Measurements from ENCODE around the gene REV3L. TPM values are rescaled to one million over a fixed set of nuclear protein-coding genes. Genes with fewer than 3 reads are reported as not detected.

REV3L gene
- total RNA-seq, 1 donor: 19.9 TPM

GRCh38 chr6:111464184-111464583, 18.8 kb downstream of the REV3L start:
- no peaks in the 10 kb centered on the region for H3K27me3 ChIP-seq (ENCODE audit: insufficient read depth, low read length)
- no peak overlapping the region for H3K4me3 ChIP-seq (ENCODE audit: low read length)
- H3K9me3 ChIP-seq (ENCODE audit: low read depth, low read length): no peaks in the 10 kb centered on the region
- peaks cover 4% of the 10 kb centered on the region for H3K4me1 ChIP-seq (ENCODE audit: insufficient read depth, low read length)

DNA sequence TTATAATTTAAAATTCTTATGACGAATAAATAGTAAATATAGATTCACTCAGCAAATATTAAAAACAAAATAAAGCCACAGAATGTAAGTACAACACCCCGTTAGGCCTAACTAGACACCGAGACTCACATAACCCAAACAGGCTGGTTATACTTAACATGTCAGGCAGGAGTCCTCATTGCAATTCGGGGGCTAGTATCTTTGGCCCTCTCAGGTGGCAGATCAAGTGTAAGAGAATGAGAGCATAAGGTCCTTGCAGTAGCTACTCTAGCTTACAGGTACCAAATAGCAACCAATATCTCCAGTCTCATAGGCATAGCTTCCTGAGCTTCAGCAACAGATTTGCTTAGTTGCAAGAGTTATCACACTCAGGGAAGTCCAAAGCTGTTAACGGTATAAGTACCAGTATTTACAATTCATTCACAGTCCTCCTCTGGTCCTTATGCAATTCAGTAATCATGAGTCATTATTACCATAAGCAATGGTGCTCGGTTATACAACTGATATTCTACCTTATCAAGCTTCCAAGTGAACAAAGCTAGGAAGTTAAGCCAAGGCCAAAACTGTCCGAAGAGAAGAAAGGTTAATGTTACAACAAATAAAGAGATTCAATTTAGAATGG, 20.1 kb downstream of the REV3L start:
- Histone ChIP-seq H3K4me3 (ENCODE audit: low read length) (no peak overlapping the region), H3K9me3 (ENCODE audit: low read depth, low read length) (peaks cover 10% of the 10 kb centered on the region), H3K4me1 (ENCODE audit: insufficient read depth, low read length) (peaks cover 4% of the 10 kb centered on the region), H3K27me3 (ENCODE audit: insufficient read depth, low read length) (no peaks in the 10 kb centered on the region)

GRCh38 chr6:111461860-111462259, 21.2 kb downstream of the REV3L start:
- H3K9me3 ChIP-seq (ENCODE audit: low read depth, low read length): peaks cover 10% of the 10 kb centered on the region
- peaks cover 4% of the 10 kb centered on the region for H3K4me1 ChIP-seq (ENCODE audit: insufficient read depth, low read length)
- no peaks in the 10 kb centered on the region for H3K27me3 ChIP-seq (ENCODE audit: insufficient read depth, low read length)
- H3K4me3 ChIP-seq (ENCODE audit: low read length): no peak overlapping the region

- Histone ChIP-seq H3K27me3 (ENCODE audit: insufficient read depth, low read length) (no peaks in the 10 kb centered on the region), H3K4me1 (ENCODE audit: insufficient read depth, low read length) (peaks cover 4% of the 10 kb centered on the region), H3K9me3 (ENCODE audit: low read depth, low read length) (peaks cover 10% of the 10 kb centered on the region), H3K4me3 (ENCODE audit: low read length) (no peak overlapping the region)
These were observed 24.3 kb downstream of the REV3L start for GRCh38 chr6:111458670-111459232.

- H3K9me3 ChIP-seq (ENCODE audit: low read depth, low read length): peaks cover 10% of the 10 kb centered on the region
- H3K4me1 ChIP-seq (ENCODE audit: insufficient read depth, low read length): no peaks in the 10 kb centered on the region
- no peak overlapping the region for H3K4me3 ChIP-seq (ENCODE audit: low read length)
- H3K27me3 ChIP-seq (ENCODE audit: insufficient read depth, low read length): no peaks in the 10 kb centered on the region
These were observed 26.8 kb downstream of the REV3L start for GRCh38 chr6:111456208-111456607.

DNA sequence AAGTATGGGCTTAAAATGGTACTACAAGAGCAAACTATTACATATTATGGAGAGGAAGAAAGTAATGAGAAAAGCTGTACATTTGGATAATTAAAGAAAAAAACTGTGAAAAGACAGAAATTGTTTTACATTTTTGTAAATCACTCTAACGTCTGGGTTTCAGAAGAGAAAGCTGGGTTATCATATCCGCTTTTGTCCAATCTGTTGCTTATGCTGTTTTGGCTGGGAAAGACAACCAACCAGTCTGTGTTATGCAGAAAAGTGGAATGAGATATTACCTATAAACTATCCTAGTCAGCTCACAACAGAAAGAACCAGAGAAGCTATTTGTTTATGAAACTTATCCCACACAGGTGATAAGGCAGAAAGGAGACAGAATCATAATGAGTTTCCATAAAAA, 32.4 kb downstream of the REV3L start:
- H3K4me3 ChIP-seq (ENCODE audit: low read length): no peak overlapping the region
- H3K27me3 ChIP-seq (ENCODE audit: insufficient read depth, low read length): no peaks in the 10 kb centered on the region
- H3K4me1 ChIP-seq (ENCODE audit: insufficient read depth, low read length): peaks cover 4% of the 10 kb centered on the region
- no peaks in the 10 kb centered on the region for H3K9me3 ChIP-seq (ENCODE audit: low read depth, low read length)

DNA sequence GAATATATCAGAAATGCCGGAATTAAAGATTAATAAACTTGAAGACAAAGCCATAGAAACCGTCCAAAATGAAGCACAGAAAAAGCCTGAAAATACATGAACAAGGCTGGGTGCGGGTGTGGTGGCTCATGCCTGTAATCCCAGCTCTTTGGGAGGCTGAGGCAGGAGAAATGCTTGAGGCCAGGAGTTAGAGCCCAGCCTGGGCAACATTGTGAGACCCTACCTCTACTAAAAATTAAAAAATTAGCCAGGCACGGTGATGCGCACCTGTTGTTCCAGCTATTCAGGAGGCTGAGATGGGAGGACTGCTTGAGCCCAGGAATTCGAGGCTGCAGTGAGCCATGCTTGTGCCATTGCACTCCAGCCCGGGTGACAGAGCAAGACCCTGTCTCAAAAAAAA, 32.9 kb downstream of the REV3L start:
- Histone ChIP-seq H3K4me1 (ENCODE audit: insufficient read depth, low read length) (peaks cover 5% of the 10 kb centered on the region), H3K27me3 (ENCODE audit: insufficient read depth, low read length) (no peaks in the 10 kb centered on the region), H3K9me3 (ENCODE audit: low read depth, low read length) (no peaks in the 10 kb centered on the region), H3K4me3 (ENCODE audit: low read length) (no peak overlapping the region)

DNA sequence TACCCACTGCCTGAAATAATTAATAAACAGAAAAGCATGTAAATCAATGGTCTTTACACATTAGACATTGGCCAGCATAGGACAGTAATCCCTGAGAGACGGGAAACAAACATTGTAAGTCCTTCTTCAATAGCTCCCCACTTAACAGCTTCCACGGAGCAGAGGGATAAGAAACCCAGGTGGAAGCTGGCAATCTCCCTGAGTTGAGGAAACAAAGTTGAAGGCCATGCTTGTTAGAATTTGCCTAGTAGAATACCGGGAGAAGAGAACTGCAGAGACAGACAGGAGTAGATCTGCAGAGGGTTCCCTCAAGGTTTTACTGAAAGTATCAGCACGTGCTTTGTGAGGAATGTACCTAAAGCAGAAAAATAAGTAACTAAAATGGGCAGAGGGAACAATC, 33.9 kb downstream of the REV3L start:
- H3K4me3 ChIP-seq (ENCODE audit: low read length): no peak overlapping the region
- peaks cover 5% of the 10 kb centered on the region for H3K4me1 ChIP-seq (ENCODE audit: insufficient read depth, low read length)
- no peaks in the 10 kb centered on the region for H3K9me3 ChIP-seq (ENCODE audit: low read depth, low read length)
- H3K27me3 ChIP-seq (ENCODE audit: insufficient read depth, low read length): no peaks in the 10 kb centered on the region

DNA sequence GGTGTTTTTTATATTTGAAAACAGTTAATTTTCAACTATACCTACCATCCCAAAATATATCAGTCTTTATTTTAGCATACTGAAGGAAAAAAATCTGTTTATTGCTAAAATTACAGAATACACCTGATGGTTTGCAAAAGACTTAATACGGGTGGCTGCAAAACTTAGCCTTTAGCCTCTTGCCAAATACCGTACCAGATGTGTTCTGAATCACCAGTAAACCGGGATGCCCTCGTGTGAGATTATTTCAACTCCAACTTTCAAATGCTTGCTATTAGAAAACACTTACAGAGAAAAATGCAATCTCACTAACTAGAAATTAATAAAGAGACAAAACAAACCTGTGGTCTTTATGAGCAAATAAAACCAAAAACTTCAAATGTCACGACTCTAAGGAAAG, 36.0 kb downstream of the REV3L start:
- Histone ChIP-seq H3K4me1 (ENCODE audit: insufficient read depth, low read length) (peaks cover 6% of the 10 kb centered on the region), H3K4me3 (ENCODE audit: low read length) (no peak overlapping the region), H3K27me3 (ENCODE audit: insufficient read depth, low read length) (no peaks in the 10 kb centered on the region), H3K9me3 (ENCODE audit: low read depth, low read length) (no peaks in the 10 kb centered on the region)

GRCh38 chr6:111445861-111446267, 37.2 kb downstream of the REV3L start:
- Histone ChIP-seq H3K4me1 (ENCODE audit: insufficient read depth, low read length) (peaks cover 11% of the 10 kb centered on the region), H3K4me3 (ENCODE audit: low read length) (no peak overlapping the region), H3K9me3 (ENCODE audit: low read depth, low read length) (no peaks in the 10 kb centered on the region), H3K27me3 (ENCODE audit: insufficient read depth, low read length) (no peaks in the 10 kb centered on the region)

DNA sequence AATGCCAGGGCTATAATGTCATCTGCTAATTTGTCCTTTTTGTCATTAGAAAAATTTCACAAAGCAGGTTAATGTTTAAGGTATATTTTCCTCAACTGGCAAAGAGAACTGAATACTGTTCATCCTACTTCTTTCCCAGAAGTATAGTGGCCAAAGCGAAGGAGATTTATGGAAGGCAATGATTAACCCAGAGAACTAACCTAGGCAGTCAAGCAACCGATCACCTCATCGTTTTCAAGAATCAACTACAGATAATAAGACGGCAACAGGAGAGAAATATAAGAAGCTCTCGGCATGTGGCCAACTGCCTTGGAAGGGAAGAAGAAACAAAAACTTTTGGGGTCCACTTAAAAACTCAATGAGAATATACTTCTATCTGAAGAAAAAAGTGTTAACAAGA, 38.2 kb downstream of the REV3L start:
- no peaks in the 10 kb centered on the region for H3K27me3 ChIP-seq (ENCODE audit: insufficient read depth, low read length)
- H3K9me3 ChIP-seq (ENCODE audit: low read depth, low read length): no peaks in the 10 kb centered on the region
- H3K4me1 ChIP-seq (ENCODE audit: insufficient read depth, low read length): peaks cover 11% of the 10 kb centered on the region
- H3K4me3 ChIP-seq (ENCODE audit: low read length): no peak overlapping the region

DNA sequence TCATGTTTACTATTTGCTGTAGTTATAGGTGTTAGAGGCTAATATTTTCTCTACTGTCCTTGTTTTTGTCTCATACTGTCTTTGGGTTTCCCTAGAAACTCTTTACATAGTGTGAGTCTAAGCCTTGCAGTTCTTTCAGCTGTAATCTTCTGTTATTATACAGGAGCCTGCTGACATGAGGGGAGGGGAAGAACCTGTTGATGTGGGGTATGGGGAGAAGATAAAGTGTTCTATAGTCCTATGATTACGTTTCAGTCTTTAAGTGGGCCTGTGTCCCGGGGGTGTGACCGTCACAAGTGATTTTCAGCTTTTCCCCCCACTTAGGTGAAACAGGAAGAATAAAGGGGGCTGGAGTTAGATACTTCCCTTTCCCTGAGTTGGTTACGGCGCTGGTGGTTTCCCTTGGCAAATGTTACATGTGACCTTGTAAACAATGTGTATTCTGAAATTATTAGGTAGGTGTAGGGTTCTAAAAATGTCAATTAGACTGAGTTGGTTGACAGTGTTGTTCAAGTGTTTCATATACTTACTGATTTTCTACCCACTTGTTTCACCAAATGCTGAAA, 41.3 kb downstream of the REV3L start:
- Histone ChIP-seq H3K4me3 (ENCODE audit: low read length) (no peak overlapping the region), H3K9me3 (ENCODE audit: low read depth, low read length) (no peaks in the 10 kb centered on the region), H3K27me3 (ENCODE audit: insufficient read depth, low read length) (no peaks in the 10 kb centered on the region), H3K4me1 (ENCODE audit: insufficient read depth, low read length) (peaks cover 11% of the 10 kb centered on the region)

DNA sequence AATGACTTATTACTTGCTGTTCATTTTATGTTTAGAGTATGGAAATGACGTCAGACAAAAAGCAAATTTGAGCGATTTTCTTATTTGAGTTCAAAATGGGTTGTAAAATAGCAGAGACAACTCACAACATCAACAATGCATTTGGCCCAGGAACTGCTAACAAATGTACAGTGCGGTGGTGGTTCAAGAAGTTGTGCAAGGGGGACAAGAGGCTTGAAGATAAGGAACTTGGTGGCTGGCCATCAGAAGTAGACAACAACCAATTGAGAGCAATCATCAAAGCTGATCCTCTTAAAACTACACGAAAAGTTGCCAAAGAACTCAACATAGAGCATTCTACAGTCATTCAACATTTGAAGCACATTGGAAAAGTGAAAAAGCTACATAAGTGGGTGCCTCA, 43.8 kb downstream of the REV3L start:
- H3K9me3 ChIP-seq (ENCODE audit: low read depth, low read length): no peaks in the 10 kb centered on the region
- H3K4me3 ChIP-seq (ENCODE audit: low read length): no peak overlapping the region
- no peaks in the 10 kb centered on the region for H3K27me3 ChIP-seq (ENCODE audit: insufficient read depth, low read length)
- H3K4me1 ChIP-seq (ENCODE audit: insufficient read depth, low read length): peaks cover 6% of the 10 kb centered on the region

- Histone ChIP-seq H3K27me3 (ENCODE audit: insufficient read depth, low read length) (no peaks in the 10 kb centered on the region), H3K4me1 (ENCODE audit: insufficient read depth, low read length) (peaks cover 6% of the 10 kb centered on the region), H3K4me3 (ENCODE audit: low read length) (no peak overlapping the region), H3K9me3 (ENCODE audit: low read depth, low read length) (no peaks in the 10 kb centered on the region)
These were observed 45.4 kb downstream of the REV3L start for GRCh38 chr6:111437573-111437972.

DNA sequence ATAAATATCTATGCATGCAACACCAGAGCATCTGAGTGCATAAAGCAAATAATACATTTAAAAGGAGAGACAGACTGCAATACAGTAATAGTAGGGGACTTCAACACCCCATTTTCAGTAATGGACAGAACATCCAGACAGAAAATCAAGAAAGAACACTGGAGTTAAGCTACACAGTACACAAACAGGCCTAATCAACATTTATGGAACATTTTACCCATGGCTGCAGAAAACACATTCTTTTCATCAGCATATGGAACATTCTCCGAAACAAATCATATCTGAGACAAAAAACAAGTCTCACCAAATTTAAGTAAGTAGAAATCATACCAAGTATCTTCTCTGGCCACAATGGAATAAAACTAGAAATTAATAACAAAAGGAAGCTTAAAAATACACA, 50.5 kb downstream of the REV3L start:
- H3K4me1 ChIP-seq (ENCODE audit: insufficient read depth, low read length): peaks cover 6% of the 10 kb centered on the region
- H3K9me3 ChIP-seq (ENCODE audit: low read depth, low read length): peaks cover 12% of the 10 kb centered on the region
- H3K27me3 ChIP-seq (ENCODE audit: insufficient read depth, low read length): no peaks in the 10 kb centered on the region
- no peak overlapping the region for H3K4me3 ChIP-seq (ENCODE audit: low read length)

Data from mononuclear cell (primary cell).